GM21423 (cell line): Measurements from ENCODE around the gene COL18A1.
"Not testable (repeated sequence)": the region's sequence is repeated elsewhere in the genome, so short reads cannot be mapped to it uniquely, and the experiment has no call there.

ENCODE experiments used
- ATAC-seq: cut with Tn5 transposase; IDR thresholded peaks from one replicate; pipeline ENCODE4 v1.9.1; 2021; ENCODE audit warnings: mild to moderate bottlenecking, moderate library complexity; ENCODE audit not compliant: unreplicated experiment

Gene COL18A1

DNA sequence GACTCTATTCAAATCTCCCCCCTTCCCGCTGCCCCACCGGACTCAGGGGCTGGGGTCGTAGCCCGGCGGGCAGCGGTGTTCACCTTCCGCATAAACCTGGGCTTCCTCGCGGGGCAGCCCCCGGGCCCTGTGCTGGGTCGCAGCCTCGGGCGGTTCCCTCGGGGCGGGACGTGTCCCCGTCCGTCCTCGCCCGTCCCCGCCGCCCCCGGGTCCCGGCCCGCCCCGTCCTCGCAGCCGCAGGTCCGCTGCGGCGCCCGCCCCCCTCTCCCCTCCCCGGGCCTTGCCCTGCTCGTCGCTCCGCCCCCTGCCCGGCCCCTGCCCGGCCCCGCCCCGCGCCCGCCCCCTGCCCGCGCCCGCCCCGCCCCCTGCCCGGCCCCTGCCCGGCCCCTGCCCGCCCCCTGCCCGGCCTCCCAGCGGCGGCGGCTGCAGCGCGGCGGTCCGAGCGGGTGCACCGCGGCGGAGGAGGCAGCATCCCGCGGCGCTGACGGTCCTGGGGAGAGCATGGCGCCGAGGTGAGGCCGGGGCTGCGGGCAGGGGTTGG lies at the start of gene COL18A1:
Gene COL18A1 (plus strand): TSS at position 436 of the 541 bp plus-strand sequence. CDS start 66 bp downstream, at position 502.
- no peak for ATAC-seq

DNA sequence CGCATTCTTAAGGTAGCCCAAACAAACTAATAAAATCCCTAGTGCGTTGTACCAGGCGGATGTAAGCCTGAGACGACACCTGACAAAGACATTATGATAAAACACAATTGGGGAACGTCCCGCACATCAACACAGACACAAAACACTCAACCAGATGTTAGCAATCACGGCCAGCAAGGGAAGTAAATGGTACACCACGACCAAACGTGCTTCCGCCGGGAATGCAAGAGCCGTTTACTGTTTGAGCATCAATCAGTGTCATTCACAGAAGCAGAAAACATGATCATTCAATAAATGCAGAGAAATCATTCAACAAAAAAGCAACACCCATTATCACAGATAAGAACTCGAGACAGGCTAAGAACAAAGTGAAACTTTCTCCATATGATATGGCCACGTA lies 49.4 kb upstream of the COL18A1 start:
- ATAC-seq, result no peak

DNA sequence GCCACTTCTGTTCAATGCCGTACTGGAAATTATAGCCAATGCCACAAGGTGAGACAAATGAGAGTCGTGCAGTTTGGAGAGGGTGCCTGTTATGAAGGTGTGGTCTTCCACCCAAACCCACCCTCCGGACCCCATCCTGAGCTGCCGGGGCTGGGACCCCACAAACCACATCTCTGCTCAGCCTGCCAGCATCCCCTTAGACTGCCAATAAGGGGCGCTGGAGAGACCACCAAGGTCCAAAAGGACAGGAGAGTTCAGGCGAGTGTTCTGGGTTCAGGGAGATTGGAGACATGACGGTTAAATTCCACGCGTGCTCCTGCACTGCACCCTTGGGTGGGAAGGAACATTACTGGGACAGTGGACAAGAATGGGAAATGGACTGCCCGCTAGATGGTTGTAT lies 48.7 kb upstream of the COL18A1 start:
- no peak for ATAC-seq

DNA sequence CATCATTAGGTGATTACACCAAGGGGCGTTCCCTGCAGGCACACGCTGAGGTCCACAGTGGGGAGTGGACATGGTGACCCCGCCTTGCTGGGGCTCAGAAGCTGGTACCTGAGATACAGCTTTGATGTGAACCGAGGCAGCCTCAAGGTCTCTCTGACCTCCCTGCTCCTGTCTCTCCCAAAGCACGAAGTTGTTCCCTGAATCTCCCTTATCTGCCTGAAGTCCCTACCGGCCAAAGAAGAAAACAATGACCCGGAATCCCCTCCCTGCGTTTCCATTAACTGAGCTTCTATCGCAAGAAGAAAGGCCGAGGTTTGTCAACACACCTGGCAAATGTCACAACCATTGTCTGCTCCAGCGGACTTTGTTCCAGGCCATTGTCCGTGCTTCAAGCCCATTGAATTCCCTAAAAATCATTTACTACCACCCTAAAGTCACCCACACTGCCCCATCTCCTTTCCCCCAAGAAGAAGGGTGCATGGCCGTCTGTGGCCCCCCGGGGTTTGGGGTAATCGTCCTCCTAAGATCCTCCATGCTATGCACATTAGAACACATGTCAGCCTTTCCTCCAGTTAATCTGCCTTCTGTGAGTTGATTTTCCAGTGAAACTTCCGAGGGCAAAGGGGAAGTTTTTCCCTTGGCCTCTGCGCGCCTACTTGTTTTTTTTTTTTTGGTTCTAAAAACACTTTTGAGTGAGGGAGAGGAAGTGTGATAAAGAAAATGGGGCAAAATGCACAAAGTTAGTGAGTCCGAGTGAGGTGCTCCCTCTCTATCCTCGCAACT lies 48.1 kb upstream of the COL18A1 start:
- no peak for ATAC-seq

DNA sequence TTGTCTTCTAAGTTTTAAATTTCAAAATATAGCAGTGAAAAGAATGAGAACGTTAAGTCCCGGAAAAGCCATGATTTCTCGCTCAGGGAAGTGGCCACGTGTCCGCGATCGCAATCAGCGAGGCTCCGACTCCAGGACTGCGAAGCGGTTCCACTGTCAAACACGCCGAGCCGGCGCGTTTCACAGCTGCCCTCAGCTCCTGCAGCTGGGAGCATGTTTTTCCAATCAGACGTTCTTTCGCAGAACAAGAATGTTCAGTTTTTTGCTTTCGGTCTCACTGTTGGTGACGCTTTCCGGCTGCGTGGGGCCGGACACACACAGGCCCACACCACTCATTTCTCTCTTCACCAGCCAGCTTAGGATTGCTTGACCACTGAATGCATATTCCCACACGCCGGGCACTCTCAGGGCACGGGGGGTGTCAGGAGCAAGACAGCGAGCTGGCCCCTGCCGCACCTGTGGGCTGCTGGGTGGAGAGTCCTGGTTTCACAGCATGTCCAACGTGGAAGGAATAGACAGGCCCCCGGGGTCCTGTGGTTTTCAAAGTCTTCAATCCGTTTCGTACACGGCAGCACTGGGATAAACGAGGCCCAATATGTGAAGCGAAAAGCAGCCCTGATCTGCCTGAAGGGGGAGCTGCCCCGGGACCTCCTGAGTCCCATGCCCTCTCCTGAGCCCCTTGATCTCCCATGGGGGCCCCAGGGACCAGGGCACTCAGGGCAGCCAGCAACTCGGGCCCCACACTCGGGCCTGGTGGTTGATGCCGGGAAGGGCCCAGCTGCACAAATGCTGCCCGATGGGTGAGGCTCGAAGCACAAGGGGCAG lies 47.3 kb upstream of the COL18A1 start:
- ATAC-seq, result no peak

DNA sequence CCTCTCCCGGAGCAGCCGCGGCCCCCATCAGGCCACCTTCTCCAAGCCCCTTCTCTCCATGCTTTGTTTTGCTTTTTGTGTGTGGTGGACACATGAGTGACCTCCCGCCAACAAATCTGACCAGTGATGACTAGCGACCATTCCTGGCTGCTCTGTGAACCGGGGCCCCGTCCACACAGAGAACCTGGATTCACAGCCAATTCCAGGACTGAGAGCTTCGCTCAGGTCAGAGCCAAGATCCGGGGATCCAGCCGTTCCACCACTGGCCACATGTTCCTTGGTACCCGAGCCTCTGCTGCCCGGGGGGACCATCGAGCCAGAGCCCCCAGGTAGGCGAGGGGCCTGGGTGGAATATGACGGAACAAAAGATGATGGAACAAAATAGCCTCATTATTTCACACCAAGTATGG lies 46.7 kb upstream of the COL18A1 start:
- ATAC-seq, result no peak

DNA sequence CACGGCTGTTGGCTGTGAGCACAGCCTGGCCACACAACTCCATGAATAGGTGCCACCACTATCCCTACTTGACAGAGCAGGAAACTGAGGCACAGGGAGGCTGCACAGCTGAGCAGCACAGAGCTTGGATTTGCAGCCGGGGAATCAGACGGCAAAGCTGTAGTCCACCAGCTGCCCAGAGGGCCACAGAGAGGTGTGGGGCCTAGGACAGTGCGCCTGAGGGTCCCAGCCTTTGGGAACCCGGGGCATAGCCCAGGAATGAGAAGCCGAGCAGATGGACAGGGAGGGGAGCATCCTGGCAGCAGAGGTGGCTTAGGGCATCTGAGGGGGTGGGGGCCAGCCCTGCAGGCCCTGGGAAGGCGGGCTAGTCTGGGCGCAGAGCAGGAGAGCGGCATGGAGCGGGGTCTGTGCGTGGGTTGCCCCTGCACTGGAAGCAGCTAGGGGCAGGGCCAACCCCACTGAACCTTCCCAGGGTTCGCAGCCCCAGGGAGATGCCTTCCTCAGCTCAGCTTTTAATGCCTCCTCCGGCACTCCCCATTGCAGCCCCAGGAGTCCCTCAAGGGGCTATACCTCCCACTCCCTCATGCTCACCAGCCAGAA lies 46.2 kb upstream of the COL18A1 start:
- no peak for ATAC-seq

DNA sequence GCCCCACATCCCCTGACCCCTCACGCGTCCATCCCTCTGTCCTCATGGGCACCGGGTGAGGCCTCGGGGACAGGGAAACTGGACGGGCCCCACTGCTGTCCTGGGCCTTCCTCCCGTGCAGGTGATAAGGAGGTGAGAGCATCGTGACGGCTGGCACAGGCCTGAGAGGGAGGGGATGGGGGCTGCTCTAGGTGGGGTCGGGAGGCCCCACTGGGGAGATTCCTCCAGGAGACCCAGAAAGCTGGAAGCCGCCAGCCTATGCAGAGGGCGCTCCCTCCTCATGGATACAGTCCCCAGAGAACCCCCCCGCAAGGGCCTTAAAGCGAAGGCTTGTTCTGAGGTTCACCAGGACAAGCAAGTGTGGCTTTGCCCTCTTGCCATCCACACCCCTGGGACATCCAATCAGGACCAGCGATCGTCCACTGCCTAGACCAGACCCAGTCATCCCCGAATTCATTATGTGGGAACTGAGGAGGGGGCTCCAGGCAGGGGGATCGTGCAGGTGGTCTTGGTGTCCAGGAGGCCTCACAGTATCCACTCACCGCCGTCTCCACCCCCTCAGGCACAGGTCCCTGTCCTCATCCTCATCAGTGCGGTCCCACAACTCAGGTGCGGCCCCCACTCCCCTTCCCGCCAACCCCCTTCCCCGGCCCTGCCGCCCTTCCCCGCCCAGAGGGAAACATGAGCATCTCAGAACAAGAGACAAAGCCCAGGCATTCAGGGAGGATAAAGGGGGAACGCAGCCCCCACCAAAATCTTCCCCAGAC lies 45.3 kb upstream of the COL18A1 start:
- ATAC-seq, result no peak

DNA sequence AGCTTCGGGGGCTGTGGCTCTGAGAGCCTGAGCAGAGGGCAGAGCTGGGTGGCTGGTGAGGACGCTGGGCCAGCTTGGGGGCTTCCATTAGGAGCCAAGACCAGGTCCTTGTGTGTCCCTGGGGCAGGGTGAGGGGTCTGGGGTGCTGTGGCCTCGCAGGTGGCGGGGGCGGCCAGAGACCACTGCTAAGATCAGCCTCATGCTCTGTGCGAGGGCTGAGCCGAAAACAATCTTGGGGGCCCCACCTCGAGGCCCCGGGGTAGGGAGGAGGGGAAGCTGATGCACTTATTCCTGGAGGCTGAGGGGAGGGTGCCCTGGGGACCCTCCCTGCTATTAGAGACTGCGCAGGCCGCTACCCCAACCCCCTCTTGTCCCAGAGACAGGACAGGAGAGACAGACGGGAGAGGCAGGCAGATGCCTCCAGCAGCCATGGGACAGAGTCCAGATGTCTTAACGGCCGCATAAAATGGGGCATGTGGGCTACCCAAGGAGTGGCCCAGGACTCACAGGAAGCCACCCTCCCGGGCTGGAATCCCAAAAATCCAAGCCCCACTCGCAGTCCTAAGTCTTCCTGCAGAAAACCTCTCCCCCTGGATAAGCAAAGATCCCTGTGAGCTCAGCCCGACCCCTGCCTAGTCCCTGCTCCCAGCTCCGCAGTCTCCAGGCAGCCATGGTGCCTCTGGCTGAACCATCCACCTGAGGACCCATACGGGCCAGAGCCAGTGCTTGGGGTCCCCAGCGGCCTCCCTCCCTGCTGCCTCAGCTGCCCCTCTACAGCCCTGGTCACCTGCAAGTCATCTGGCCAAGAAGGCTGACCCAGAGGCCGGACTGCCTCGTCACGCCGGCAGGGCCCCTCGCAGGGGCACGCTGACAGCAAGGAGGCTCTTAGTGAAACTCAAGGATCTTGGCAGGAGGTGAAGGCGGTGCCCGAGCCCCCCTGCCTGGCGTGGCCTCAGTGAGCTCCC lies 43.6 kb upstream of the COL18A1 start:
- ATAC-seq, result no peak

DNA sequence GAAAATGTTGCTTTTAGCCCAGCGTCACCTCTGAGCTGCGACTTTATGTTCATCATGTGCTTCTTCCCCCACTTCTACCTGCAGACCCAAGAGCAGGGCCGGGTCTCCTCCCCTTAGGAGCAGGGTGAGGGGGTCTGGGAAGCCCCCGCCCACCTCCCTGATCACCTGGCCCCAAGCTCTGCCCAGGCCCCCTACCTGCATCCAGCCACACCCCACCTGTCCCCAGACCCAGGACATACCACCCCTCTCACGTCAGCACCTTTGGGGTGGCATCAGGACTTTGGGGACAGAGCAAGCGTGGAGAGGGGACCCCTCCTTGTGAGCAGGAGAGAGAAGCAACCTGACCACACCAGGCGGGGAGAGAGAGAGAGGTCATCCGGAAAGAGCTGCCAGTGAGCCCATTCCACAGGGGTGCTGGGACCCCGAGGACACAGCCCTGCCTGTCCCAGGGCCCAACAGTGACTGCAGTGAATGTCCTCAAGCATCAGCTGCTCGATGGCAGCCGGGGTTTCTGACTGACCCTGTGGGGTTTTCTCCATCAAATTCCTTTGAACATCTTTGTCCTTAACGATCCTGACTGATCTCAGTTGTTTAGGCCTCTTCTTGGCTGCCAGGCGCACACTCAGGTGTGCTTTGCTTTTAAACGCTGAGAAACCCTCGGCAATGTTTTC lies 42.8 kb upstream of the COL18A1 start:
- ATAC-seq, result no peak

DNA sequence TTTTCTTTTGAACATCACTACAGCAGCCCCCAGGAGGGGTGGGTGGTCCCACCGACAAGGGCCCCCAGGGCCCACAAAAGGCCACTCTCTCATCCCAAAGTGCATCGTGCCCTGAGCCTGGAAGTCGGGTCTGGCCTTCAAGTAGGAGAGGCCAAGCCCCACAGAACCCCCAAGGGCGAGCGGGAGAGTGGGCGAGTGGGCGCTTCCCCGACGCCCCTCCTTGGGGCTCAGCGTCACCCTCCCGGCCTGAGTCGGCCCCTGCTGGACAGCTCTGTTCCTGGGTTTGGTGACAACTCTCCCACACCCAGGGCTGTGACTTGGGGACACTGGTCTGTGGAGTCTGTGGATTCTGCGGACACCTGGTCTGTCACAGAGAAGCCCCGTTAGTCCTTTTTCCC lies 42.2 kb upstream of the COL18A1 start:
- no peak for ATAC-seq

DNA sequence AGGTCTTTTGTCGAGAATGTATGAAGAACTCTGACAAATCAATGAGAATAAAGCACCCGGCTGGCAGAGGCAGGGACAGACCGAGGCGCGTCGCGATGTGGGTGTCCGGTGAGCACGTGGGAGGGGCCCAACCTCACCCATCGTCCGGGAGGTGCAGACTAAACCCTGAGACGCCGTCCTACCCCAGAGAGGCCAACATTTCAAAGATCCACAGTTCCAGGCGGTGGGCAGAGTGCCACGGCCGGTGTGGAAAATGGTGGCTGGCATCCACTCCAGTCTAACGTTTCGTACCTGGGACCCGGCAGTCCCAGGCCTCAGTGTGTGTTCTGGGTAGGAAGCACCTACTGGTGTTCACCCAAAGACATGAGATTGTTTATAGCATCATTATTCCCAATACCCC lies 41.7 kb upstream of the COL18A1 start:
- not testable (repeated sequence) for ATAC-seq

DNA sequence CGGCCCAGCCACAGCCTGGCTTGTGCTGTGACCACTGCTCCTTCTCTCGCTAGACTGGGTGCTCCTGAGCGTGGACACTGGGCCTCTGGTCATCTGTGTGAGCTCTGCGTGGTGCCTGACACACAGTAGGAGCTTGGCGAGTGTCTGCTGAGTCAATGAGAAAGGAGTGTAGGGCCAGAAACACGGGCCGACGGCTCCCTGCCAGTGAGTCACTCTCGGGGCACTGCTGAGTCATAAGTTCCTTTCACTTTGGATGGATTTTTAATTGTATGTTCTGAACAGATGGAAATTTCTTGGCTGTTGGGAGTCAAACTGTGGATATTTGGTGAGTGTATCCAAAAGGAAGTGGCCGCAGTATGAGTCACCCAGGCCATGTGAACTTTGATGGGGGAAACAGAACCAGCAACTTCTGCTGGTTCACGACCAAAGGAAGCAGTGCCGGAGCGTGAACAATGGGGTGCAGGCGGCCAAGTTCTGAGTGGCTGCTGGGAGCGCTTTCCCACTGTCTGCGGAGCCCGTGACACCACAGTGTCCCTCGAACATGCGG lies 41.0 kb upstream of the COL18A1 start:
- no peak for ATAC-seq

DNA sequence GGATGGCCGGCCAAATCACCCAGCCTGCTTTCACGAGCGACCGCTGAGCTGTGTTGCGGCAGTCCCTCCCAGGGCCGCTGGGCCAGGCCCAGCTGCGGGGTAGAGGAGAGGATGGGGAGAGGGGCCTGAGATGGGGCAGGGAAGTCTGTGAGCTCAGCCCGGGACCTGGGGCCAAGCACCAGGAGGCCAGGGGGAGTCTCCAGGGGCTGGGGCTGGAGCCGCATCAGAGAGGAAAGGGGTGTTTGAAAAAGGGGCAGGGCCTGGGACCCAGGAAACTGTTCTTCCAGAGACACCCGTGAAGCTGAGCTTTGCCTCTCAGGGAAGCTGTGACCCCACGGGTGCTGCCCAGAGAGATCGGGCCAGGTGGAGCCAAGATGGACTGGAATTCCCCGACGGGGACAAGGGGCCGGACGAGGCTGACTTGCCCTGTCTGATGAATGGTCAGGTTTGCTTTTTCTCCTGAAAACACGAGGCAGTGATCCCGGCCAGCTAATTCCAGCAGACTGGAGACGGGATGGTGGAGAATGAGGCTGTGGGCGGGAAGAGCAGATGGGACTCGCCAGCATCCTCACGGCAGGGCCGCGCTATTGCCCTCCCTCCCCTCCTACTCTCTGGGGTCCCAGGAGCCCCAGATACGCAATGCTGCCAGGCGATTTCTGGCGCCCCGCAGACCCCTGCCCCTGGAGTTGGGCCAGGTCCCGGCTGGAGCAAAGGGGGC lies 40.3 kb upstream of the COL18A1 start:
- ATAC-seq, result no peak

DNA sequence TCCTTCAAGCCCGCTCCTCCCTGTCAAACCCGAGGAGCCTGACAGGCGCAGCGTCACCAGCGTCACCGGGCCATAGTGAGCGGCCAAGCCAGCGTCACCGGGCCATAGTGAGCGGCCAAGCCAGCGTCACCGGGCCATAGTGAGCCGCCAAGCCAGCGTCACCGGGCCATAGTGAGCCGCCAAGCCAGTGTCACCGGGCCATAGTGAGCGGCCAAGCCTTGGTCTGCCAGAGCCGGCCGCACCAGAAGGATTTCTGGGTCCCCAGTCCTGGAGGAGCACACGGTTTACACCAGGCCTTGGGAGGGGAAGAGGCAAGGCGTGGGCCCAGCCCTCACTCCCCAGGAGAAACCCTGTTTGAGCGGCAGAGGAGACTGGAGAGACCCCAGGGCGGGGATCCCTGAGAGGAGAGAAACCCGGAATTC lies 39.8 kb upstream of the COL18A1 start:
- ATAC-seq, result no peak

DNA sequence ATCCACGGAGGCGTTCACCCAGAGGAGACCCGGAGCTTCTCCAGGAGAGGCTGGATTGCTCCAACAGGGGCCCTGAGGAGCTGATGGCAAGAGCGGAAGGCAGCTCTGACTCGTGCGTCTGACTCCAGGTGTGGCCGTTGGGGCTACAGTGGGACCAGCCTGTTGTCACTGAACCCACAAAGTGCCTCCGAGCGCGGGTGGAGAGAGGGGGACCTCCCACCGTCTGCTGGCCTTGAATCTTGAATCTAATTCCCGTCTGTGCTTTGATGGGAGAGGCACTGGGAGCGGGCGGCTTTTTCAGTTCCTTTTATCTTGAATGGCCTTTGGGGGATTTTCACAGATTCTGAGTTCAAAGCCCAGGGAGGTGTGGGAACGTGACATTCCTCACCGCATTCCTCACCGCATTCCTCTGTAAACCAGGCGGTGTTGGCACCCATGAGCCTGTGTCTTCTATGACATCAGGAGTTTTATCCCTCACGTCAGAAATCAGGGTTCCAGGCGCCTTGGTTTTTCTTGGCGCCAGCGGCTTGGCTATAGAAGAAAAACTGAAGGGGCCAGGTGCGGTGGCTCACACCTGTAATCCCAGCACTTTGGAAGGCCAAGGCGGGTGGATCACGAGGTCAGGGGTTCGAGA lies 39.2 kb upstream of the COL18A1 start:
- ATAC-seq, result no peak

DNA sequence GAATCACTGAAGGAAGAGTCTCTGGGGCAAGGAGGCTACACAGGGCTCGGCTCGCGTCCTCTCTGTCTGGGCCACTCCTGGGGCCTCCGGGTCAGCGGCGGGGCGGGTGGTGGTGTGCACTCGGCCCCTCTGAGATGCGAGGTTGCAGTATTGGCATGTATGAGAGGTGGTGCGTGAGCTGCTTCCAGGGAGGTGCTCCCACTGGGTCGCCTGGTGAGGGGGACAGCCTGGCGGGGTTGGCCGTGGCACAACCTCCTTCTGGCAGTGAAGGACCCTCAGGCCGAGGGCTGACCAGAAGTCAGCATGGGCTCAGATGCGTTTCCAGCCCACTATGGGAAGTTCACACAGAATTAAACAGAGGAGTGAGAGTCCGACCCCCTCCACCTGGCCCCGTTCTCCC lies 38.5 kb upstream of the COL18A1 start:
- ATAC-seq, result no peak
